HEK293 (cell line): Measurements from ENCODE around the gene MALSU1.

Experiments used
- REPIN1 ChIP-seq: fragments of 450-650 bp; formaldehyde crosslinking; IDR thresholded peaks from 2 replicates; pipeline ENCODE4 v1.5.1; 2017; ENCODE audit warnings: missing biosample characterization, missing genetic modification characterization, low read depth
- SP2 ChIP-seq: fragments of 450-650 bp; formaldehyde crosslinking; IDR thresholded peaks from 2 replicates; pipeline ENCODE4 v1.5.1; 2016; ENCODE audit warnings: missing biosample characterization, missing genetic modification characterization
- ZNF266 ChIP-seq: fragments of 450-650 bp; formaldehyde crosslinking; IDR thresholded peaks from 2 replicates; pipeline ENCODE4 v1.5.1; 2016; ENCODE audit warnings: missing biosample characterization, missing genetic modification characterization, low read depth
- ZNF510 ChIP-seq: fragments of 450-650 bp; formaldehyde crosslinking; IDR thresholded peaks from 2 replicates; pipeline ENCODE4 v1.5.1; 2018; ENCODE audit warnings: mild to moderate bottlenecking, missing genetic modification characterization, missing biosample characterization; ENCODE audit not compliant: insufficient replicate concordance
- TF ChIP-seq, protein P1 (sequence below): fragments of 450-650 bp; formaldehyde crosslinking; IDR thresholded peaks from 2 replicates; pipeline ENCODE4 v1.5.1; 2016; ENCODE audit warnings: missing biosample characterization, missing genetic modification characterization

DNA sequence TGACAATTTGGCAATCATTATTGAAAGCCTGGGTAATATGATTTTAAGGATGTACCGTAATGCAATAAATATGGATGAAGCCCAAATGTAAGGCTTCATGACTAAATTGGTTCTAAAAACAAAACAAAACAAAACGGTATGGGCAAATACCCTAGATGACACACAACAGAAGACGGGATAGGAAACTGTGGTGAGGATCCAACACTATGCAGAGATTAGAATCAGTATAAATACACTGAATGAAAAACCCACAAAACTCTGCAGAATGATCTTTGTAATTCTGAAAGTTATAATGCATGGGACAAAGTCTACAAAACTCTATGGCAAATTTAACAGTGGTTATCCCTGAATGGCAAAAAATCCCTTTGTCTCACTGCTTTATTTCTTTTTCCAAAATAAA lies 57.6 kb downstream of the MALSU1 start:
- TF ChIP-seq SP2 (tag by site-specific recombination), result no peak
- TF ChIP-seq ZNF266 (tag by site-specific recombination), result no peak
- TF ChIP-seq, protein P1, sequence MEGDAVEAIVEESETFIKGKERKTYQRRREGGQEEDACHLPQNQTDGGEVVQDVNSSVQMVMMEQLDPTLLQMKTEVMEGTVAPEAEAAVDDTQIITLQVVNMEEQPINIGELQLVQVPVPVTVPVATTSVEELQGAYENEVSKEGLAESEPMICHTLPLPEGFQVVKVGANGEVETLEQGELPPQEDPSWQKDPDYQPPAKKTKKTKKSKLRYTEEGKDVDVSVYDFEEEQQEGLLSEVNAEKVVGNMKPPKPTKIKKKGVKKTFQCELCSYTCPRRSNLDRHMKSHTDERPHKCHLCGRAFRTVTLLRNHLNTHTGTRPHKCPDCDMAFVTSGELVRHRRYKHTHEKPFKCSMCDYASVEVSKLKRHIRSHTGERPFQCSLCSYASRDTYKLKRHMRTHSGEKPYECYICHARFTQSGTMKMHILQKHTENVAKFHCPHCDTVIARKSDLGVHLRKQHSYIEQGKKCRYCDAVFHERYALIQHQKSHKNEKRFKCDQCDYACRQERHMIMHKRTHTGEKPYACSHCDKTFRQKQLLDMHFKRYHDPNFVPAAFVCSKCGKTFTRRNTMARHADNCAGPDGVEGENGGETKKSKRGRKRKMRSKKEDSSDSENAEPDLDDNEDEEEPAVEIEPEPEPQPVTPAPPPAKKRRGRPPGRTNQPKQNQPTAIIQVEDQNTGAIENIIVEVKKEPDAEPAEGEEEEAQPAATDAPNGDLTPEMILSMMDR, result no peak
- TF ChIP-seq REPIN1 (tag by site-specific recombination), result no peak
- no peak for TF ChIP-seq ZNF510
